Epithelial cell of prostate (primary cell): Measurements from ENCODE around the gene HOXA10.

Experiments
- DNase-seq: peaks from one replicate; pipeline ENCODE4 v3.0.0-alpha.2; 2011; ENCODE audit warnings: low read depth, low spot score
- H3K27ac ChIP-seq: fragments of 450-650 bp; 2 replicates; pipeline ENCODE4 v1.5.1; 2017; ENCODE audit warnings: mild to moderate bottlenecking

HOXA10 gene

GRCh38 chr7:27173956-27174873 lies at the start of gene HOXA10:
HOXA10 (minus strand) TSS chr7:27174320; CDS start chr7:27174306, 14 bp downstream.
- no peak for DNase-seq
- H3K27ac ChIP-seq = peak within 1 kb of the TSS; percentile 93

GRCh38 chr7:27221201-27221797 lies 47.2 kb upstream of the HOXA10 start:
- no peak for DNase-seq
- no peak overlapping the region for H3K27ac ChIP-seq

- no peak for DNase-seq
- no peak overlapping the region for H3K27ac ChIP-seq
These were observed 46.4 kb upstream of the HOXA10 start for GRCh38 chr7:27220440-27220955.

- no peak overlapping the region for H3K27ac ChIP-seq
- no peak for DNase-seq
These were observed 45.7 kb upstream of the HOXA10 start for GRCh38 chr7:27219821-27220220.

- no peak overlapping the region for H3K27ac ChIP-seq
- no peak for DNase-seq
These were observed 43.8 kb upstream of the HOXA10 start for GRCh38 chr7:27217951-27218350.

GRCh38 chr7:27215356-27215755 lies 41.2 kb upstream of the HOXA10 start:
- H3K27ac ChIP-seq = no peak overlapping the region
- no peak for DNase-seq

- no peak overlapping the region for H3K27ac ChIP-seq
- no peak for DNase-seq
These were observed 40.3 kb upstream of the HOXA10 start for GRCh38 chr7:27214239-27214950.

- no peak overlapping the region for H3K27ac ChIP-seq
- no peak for DNase-seq
These were observed 39.5 kb upstream of the HOXA10 start for GRCh38 chr7:27213433-27214238.

- DNase-seq = no peak
- H3K27ac ChIP-seq = no peak overlapping the region
These were observed 38.6 kb upstream of the HOXA10 start for GRCh38 chr7:27212497-27213432.

- no peak for DNase-seq
These were observed 37.7 kb upstream of the HOXA10 start for GRCh38 chr7:27211764-27212204.

GRCh38 chr7:27211084-27211446 lies 36.9 kb upstream of the HOXA10 start:
- no peak for DNase-seq
- H3K27ac ChIP-seq = no peak overlapping the region

More at GRCh38 chr7:27211764-27212204, 37.7 kb upstream of the HOXA10 start:
- H3K27ac ChIP-seq = no peak overlapping the region

- no peak overlapping the region for H3K27ac ChIP-seq
- DNase-seq = no peak
These were observed 36.4 kb upstream of the HOXA10 start for GRCh38 chr7:27210441-27211083.

- DNase-seq = no peak
- no peak overlapping the region for H3K27ac ChIP-seq
These were observed 35.9 kb upstream of the HOXA10 start for GRCh38 chr7:27209933-27210440.

- no peak overlapping the region for H3K27ac ChIP-seq
- no peak for DNase-seq
These were observed 34.9 kb upstream of the HOXA10 start for GRCh38 chr7:27208998-27209397.

- no peak overlapping the region for H3K27ac ChIP-seq
- no peak for DNase-seq
These were observed 33.3 kb upstream of the HOXA10 start for GRCh38 chr7:27207348-27207985.

GRCh38 chr7:27205325-27206280 lies 31.5 kb upstream of the HOXA10 start:
- peak overlapping the region; percentile 84 for H3K27ac ChIP-seq

More at GRCh38 chr7:27205325-27206280, 31.5 kb upstream of the HOXA10 start:
- DNase-seq = no peak
